WTC11 (cell line): ENCODE data around the gene CAPN14. TPM values are rescaled to one million over a fixed set of nuclear protein-coding genes. Genes with fewer than 3 reads are reported as not detected.

Experiments used
- ATAC-seq: fragments of 200-7000 bp; cut with Tn5 transposase; 2 replicates; pipeline ENCODE4 v1.10.0; 2021; ENCODE audit warnings: mild to moderate bottlenecking, moderate library complexity
- CTCF ChIA-PET: fragments of 300-600 bp; sonication (Branson Sonifier 250); formaldehyde crosslinking; loops from one replicate; lab custom pipeline; 2021; ENCODE audit warnings: antibody characterized with exemption; lab: Charles Lee
- POLR2A ChIA-PET: fragments of 350-600 bp; sonication (Branson Sonifier 250); formaldehyde crosslinking; loops from one replicate; lab custom pipeline; 2021; ENCODE audit warnings: antibody characterized with exemption; lab: Charles Lee
- DNase-seq: peaks from one replicate; pipeline ENCODE4 v3.0.0; 2021; ENCODE audit warnings: low spot score
- H3K27ac Mint-ChIP-seq: 2 replicates; pipeline ENCODE4 v1.8.0; 2021; ENCODE audit warnings: mixed read lengths
- H3K27me3 Mint-ChIP-seq: 2 replicates; pipeline ENCODE4 v1.8.0; 2021; ENCODE audit warnings: low read depth, mild to moderate bottlenecking, moderate library complexity, mixed read lengths
- H3K36me3 Mint-ChIP-seq: 2 replicates; pipeline ENCODE4 v1.8.0; 2021; ENCODE audit warnings: mixed read lengths
- H3K4me1 Mint-ChIP-seq: 2 replicates; pipeline ENCODE4 v1.8.0; 2022; ENCODE audit warnings: mixed read lengths
- H3K4me3 Mint-ChIP-seq: 2 replicates; pipeline ENCODE4 v1.8.0; 2021; ENCODE audit warnings: mild to moderate bottlenecking, moderate library complexity, mixed read lengths
- H3K9me3 Mint-ChIP-seq: 2 replicates; pipeline ENCODE4 v1.8.0; 2021; ENCODE audit warnings: mixed read lengths
- ATF1 ChIP-seq: sonication (generic); formaldehyde crosslinking; IDR thresholded peaks from 2 replicates; pipeline ENCODE4 v1.8.1; 2023; ENCODE audit warnings: mild to moderate bottlenecking, moderate library complexity, missing genetic modification reagents
- ESRRA ChIP-seq: sonication (generic); formaldehyde crosslinking; IDR thresholded peaks from 2 replicates; pipeline ENCODE4 v1.8.1; 2022; ENCODE audit warnings: mild to moderate bottlenecking, missing genetic modification reagents, borderline replicate concordance
- FOXJ3 ChIP-seq: sonication (generic); formaldehyde crosslinking; IDR thresholded peaks from 2 replicates; pipeline ENCODE4 v1.9.0; 2021; ENCODE audit warnings: missing genetic modification reagents, mild to moderate bottlenecking, borderline replicate concordance
- HMGXB4 ChIP-seq: sonication (generic); formaldehyde crosslinking; IDR thresholded peaks from 2 replicates; pipeline ENCODE4 v1.8.1; 2023; ENCODE audit warnings: mild to moderate bottlenecking, moderate library complexity, missing genetic modification reagents
- MXD4 ChIP-seq: fragments of 250-450 bp; sonication (Bioruptor Pico); IDR thresholded peaks from 2 replicates; pipeline ENCODE4 v1.8.0; 2021; ENCODE audit warnings: mild to moderate bottlenecking, moderate library complexity, borderline replicate concordance
- NR3C1 ChIP-seq: sonication (generic); formaldehyde crosslinking; conservative IDR thresholded peaks from 2 replicates; pipeline ENCODE4 v1.8.1; 2023; ENCODE audit warnings: low read depth, mild to moderate bottlenecking, missing genetic modification reagents
- SMAD3 ChIP-seq: sonication (generic); formaldehyde crosslinking; IDR thresholded peaks from 2 replicates; pipeline ENCODE4 v1.8.0; 2022; ENCODE audit warnings: missing genetic modification reagents, mild to moderate bottlenecking, borderline replicate concordance
- SOX15 ChIP-seq: fragments of 250-450 bp; sonication (Bioruptor Pico); IDR thresholded peaks from 2 replicates; pipeline ENCODE4 v1.9.0; 2021; ENCODE audit warnings: mild to moderate bottlenecking
- STAT6 ChIP-seq: sonication (generic); formaldehyde crosslinking; conservative IDR thresholded peaks from 2 replicates; pipeline ENCODE4 v1.8.1; 2023; ENCODE audit warnings: mild to moderate bottlenecking, low read depth, missing genetic modification reagents, moderate library complexity
- TEAD1 ChIP-seq: sonication (generic); formaldehyde crosslinking; IDR thresholded peaks from 2 replicates; pipeline ENCODE4 v1.8.0; 2022; ENCODE audit warnings: mild to moderate bottlenecking, missing genetic modification reagents
- ZMAT4 ChIP-seq: fragments of 250-450 bp; sonication (Bioruptor Pico); IDR thresholded peaks from 2 replicates; pipeline ENCODE4 v1.9.0; 2021; ENCODE audit warnings: mild to moderate bottlenecking
- ZNF263 ChIP-seq: sonication (generic); formaldehyde crosslinking; IDR thresholded peaks from 2 replicates; pipeline ENCODE4 v1.8.1; 2022; ENCODE audit warnings: low read depth, mild to moderate bottlenecking, moderate library complexity, missing genetic modification reagents
- ZNF423 ChIP-seq: fragments of 250-450 bp; sonication (Bioruptor Pico); IDR thresholded peaks from 2 replicates; pipeline ENCODE4 v2.1.2; 2022; ENCODE audit warnings: mild to moderate bottlenecking, moderate library complexity
- ZNF425 ChIP-seq: fragments of 250-450 bp; sonication (Bioruptor Pico); conservative IDR thresholded peaks from 2 replicates; pipeline ENCODE4 v1.9.0; 2021; ENCODE audit warnings: mild to moderate bottlenecking
- ZNF671 ChIP-seq: fragments of 250-450 bp; sonication (Bioruptor Pico); IDR thresholded peaks from 2 replicates; pipeline ENCODE4 v1.8.0; 2021; ENCODE audit warnings: mild to moderate bottlenecking
- total RNA-seq: library from RNA; stranded (reverse); gene quantifications from 3 replicates; pipeline ENCODE4 v1.2.3, GENCODE V29; 2021

The CAPN14 gene
- total RNA-seq, 1 experiment from 2014 or later = 0.11 TPM

GRCh38 chr2:31238126-31238905 is 21.0 kb upstream of the CAPN14 start (continued):
- no peak for TF ChIP-seq SOX15
- TF ChIP-seq ZNF263 = no peak
- TF ChIP-seq ZNF423 (CRISPR knock-in tag) = no peak

GRCh38 chr2:31237348-31238017 is 20.2 kb upstream of the CAPN14 start:
- Mint-ChIP-seq H3K4me3 (no peak overlapping the region), H3K9me3 (no peaks in the 10 kb centered on the region), H3K27me3 (peaks cover 11% of the 10 kb centered on the region), H3K27ac (no peak overlapping the region), H3K4me1 (peaks cover 31% of the 10 kb centered on the region), H3K36me3 (no peaks in the 10 kb centered on the region)
- DNase-seq (no peak), ATAC-seq (no peak)
- POLR2A ChIA-PET = no interaction called here
- CTCF ChIA-PET = interaction anchor here (0.9 kb wide), 1 partner anchor 96 kb away, joined by 3 read pairs; no protein-coding TSS in a partner anchor
- TF ChIP-seq ZNF671 (no peak), ZMAT4 (CRISPR knock-in tag) (no peak), MXD4 (no peak), HMGXB4 (CRISPR knock-in tag) (no peak), ATF1 (CRISPR knock-in tag) (no peak), TEAD1 (CRISPR knock-in tag) (no peak), SMAD3 (CRISPR knock-in tag) (no peak), FOXJ3 (no peak), ZNF263 (no peak)

- no peak overlapping the region for H3K27ac Mint-ChIP-seq
Observed at GRCh38 chr2:31236433-31237205, 19.3 kb upstream of the CAPN14 start.

More at GRCh38 chr2:31236433-31237205, 19.3 kb upstream of the CAPN14 start:
- ChIA-PET CTCF (interaction anchor here (0.5 to 0.9 kb wide), 2 partner anchors 96 to 806 kb away, joined by 3 read pairs; no protein-coding TSS in a partner anchor), POLR2A (no interaction called here)
- H3K4me3 Mint-ChIP-seq = no peak overlapping the region
- peaks cover 11% of the 10 kb centered on the region for H3K27me3 Mint-ChIP-seq
- H3K36me3 Mint-ChIP-seq = no peaks in the 10 kb centered on the region
- TF ChIP-seq STAT6 (CRISPR knock-in tag) (no peak), NR3C1 (CRISPR knock-in tag) (no peak), ZNF425 (CRISPR knock-in tag) (no peak), ESRRA (no peak), SOX15 (no peak)
- peaks cover 31% of the 10 kb centered on the region for H3K4me1 Mint-ChIP-seq
- no peaks in the 10 kb centered on the region for H3K9me3 Mint-ChIP-seq
- DNase-seq = no peak
- ATAC-seq = no peak
